ENCODE results near the gene NRXN3. TPM values are rescaled to one million over a fixed set of nuclear protein-coding genes. Genes with fewer than 3 reads are reported as not detected.

Gene NRXN3
- total RNA-seq, 4 donors from 2014 or later: 0.04 to 0.16 TPM; not detected in 2

DNA sequence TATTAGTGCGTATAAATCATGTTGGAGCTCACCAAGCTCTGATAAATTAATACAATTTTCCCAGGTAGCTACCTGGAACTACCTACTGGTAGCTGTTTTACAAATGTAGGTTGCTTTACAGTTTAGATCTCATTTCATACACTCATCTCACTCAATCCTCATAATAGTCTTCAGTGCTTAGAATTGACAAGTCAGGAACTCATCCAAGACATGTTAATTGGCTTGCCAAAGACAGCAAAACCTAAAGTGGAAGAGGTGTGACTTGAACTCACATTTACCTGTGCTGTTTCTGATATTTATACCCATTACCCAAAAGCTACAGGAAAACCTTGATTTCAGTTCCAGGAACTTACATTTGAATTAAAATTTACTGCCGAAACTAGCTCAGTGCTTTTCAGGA lies 1744.4 kb downstream of the NRXN3 start:
- TF ChIP-seq POLR2A (IDR thresholded peaks at IDR 0.05): no peak
- TF ChIP-seq, protein P1, sequence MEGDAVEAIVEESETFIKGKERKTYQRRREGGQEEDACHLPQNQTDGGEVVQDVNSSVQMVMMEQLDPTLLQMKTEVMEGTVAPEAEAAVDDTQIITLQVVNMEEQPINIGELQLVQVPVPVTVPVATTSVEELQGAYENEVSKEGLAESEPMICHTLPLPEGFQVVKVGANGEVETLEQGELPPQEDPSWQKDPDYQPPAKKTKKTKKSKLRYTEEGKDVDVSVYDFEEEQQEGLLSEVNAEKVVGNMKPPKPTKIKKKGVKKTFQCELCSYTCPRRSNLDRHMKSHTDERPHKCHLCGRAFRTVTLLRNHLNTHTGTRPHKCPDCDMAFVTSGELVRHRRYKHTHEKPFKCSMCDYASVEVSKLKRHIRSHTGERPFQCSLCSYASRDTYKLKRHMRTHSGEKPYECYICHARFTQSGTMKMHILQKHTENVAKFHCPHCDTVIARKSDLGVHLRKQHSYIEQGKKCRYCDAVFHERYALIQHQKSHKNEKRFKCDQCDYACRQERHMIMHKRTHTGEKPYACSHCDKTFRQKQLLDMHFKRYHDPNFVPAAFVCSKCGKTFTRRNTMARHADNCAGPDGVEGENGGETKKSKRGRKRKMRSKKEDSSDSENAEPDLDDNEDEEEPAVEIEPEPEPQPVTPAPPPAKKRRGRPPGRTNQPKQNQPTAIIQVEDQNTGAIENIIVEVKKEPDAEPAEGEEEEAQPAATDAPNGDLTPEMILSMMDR (IDR thresholded peaks at IDR 0.05 in 4 of 5, conservative IDR thresholded peaks at IDR 0.05 in 1 of 5): no peak
- ATAC-seq (no peak), DNase-seq (no peak)
- in situ Hi-C loops (cut with MboI; ENCODE audit: low sequenced_read_pairs in 4 of 4) (no loop called here), intact Hi-C loops (cut with DNase I; ENCODE audit: low total_unique reads) (no loop called here)
- H3K27me3 ChIP-seq: no peaks in the 10 kb centered on the region
- H3K27ac ChIP-seq: no peak overlapping the region
- H3K4me3 ChIP-seq: no peak overlapping the region
- H3K9me3 ChIP-seq: no peaks in the 10 kb centered on the region
- H3K36me3 ChIP-seq: no peaks in the 10 kb centered on the region
- H3K4me1 ChIP-seq: no peaks in the 10 kb centered on the region

DNA sequence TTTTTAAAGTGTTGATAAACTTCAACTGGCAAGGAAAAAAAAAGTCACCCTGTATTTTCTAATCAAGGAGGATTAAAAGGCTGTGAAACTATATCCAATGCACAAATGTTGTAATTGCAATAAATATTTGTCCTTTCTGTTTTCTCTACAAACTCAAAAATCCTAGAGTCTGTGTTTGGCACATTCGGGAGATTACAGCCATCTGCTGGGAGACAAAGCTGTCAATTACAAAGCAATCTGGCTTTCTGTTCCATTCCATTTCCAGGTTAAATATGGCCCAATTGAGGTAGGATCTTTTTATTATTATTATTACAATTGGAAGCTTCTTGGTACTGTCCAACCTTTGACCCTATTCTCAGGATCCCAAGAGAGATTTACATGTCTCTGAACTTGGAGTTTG lies 1745.2 kb downstream of the NRXN3 start:
- no peak overlapping the region for H3K4me3 ChIP-seq
- DNase-seq: no peak
- intact Hi-C loops (cut with DNase I; ENCODE audit: low total_unique reads): no loop called here
- no peaks in the 10 kb centered on the region for H3K27me3 ChIP-seq
- H3K9me3 ChIP-seq: no peaks in the 10 kb centered on the region
- no peak overlapping the region for H3K27ac ChIP-seq
- ATAC-seq: no peak
- no peaks in the 10 kb centered on the region for H3K4me1 ChIP-seq
- H3K36me3 ChIP-seq: no peaks in the 10 kb centered on the region
- no peak for TF ChIP-seq POLR2A (IDR thresholded peaks at IDR 0.05)
- TF ChIP-seq, protein P1 (IDR thresholded peaks at IDR 0.05 in 4 of 5, conservative IDR thresholded peaks at IDR 0.05 in 1 of 5): no peak
- in situ Hi-C loops (cut with MboI; ENCODE audit: low sequenced_read_pairs in 4 of 4): no loop called here

DNA sequence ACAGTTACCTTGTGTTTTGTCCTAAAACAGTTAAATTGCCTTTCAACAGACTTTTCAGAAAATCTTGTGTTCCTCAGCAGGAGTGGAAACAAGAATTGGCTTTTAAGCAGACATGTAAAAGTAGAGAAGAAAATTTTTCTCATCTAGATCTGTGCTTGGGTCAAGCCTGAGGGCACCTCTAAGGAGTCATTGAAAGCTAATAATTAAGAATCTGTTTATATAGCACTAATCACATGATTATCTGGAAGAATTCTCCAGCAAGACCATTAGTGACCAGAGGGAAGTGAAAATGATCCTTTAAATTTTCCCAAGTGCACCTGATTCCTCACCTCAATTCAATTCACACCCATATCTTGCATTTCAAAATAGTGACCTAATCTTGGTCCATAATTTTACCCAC lies 1746.1 kb downstream of the NRXN3 start:
- ATAC-seq (no peak), DNase-seq (no peak)
- Histone ChIP-seq H3K4me1 (no peaks in the 10 kb centered on the region), H3K9me3 (no peaks in the 10 kb centered on the region), H3K4me3 (no peak overlapping the region), H3K27ac (no peak overlapping the region), H3K27me3 (no peaks in the 10 kb centered on the region), H3K36me3 (no peaks in the 10 kb centered on the region)
- in situ Hi-C loops (cut with MboI; ENCODE audit: low sequenced_read_pairs in 4 of 4): no loop called here
- intact Hi-C loops (cut with DNase I; ENCODE audit: low total_unique reads): no loop called here
- TF ChIP-seq, protein P1 (IDR thresholded peaks at IDR 0.05 in 4 of 5, conservative IDR thresholded peaks at IDR 0.05 in 1 of 5): no peak
- TF ChIP-seq POLR2A (IDR thresholded peaks at IDR 0.05): no peak

DNA sequence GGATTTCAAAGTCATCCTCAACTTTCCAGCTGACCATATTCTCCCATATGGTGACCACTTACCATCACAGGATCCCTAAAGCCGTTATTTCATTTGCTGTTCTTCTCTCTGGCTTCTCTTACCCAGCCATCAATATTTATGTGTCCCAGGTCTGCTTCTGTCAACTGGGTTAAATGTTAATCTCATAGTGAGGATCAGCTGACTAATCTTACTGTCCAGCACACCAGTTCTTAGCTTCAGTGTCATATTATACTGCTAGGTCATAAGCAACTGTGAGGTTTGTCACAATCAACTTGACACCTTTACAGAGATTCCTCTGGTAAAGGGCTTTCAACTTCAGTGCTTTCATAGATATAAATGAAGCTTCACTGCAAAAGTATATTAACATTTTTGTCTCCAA lies 1746.7 kb downstream of the NRXN3 start:
- in situ Hi-C loops (cut with MboI; ENCODE audit: low sequenced_read_pairs in 4 of 4) (no loop called here), intact Hi-C loops (cut with DNase I; ENCODE audit: low total_unique reads) (no loop called here)
- no peak for ATAC-seq
- no peaks in the 10 kb centered on the region for H3K36me3 ChIP-seq
- DNase-seq: no peak
- no peaks in the 10 kb centered on the region for H3K9me3 ChIP-seq
- H3K27ac ChIP-seq: no peak overlapping the region
- TF ChIP-seq, protein P1 (IDR thresholded peaks at IDR 0.05 in 4 of 5, conservative IDR thresholded peaks at IDR 0.05 in 1 of 5): no peak
- TF ChIP-seq POLR2A (IDR thresholded peaks at IDR 0.05): no peak
- no peaks in the 10 kb centered on the region for H3K27me3 ChIP-seq
- no peak overlapping the region for H3K4me3 ChIP-seq
- H3K4me1 ChIP-seq: no peaks in the 10 kb centered on the region
